Ascending aorta (tissue), 2 donors: ENCODE measurements around the gene FLYWCH2. TPM values are rescaled to one million over a fixed set of nuclear protein-coding genes. Genes with fewer than 3 reads are reported as not detected.
"Not testable (repeated sequence)": the region's sequence is repeated elsewhere in the genome, so short reads cannot be mapped to it uniquely, and the experiment has no call there.

Experiments used
- DNase-seq, 2 donors: peaks; one replicate each; pipeline ENCODE4 v3.0.0-alpha.2; 2019; ENCODE audit warnings: low spot score in 2 of 2
- H3K27ac ChIP-seq, 2 donors: fragments of 200-600 bp; sonication (generic); one replicate each; pipeline ENCODE4 v1.5.1; 2016 to 2017; ENCODE audit warnings: mild to moderate bottlenecking in 1 of 2
- H3K27me3 ChIP-seq: fragments of 200-600 bp; sonication (generic); one replicate; pipeline ENCODE4 v1.5.1; 2017
- H3K36me3 ChIP-seq, 2 donors: fragments of 200-600 bp; sonication (generic); one replicate each; pipeline ENCODE4 v1.5.1; 2016
- H3K4me1 ChIP-seq, 2 donors: fragments of 200-600 bp; sonication (generic); one replicate each; pipeline ENCODE4 v1.5.1; 2016 to 2017; ENCODE audit warnings: mild to moderate bottlenecking in 1 of 2
- H3K4me3 ChIP-seq, 2 donors: fragments of 200-600 bp; sonication (generic); one replicate each; pipeline ENCODE4 v1.5.1; 2016 to 2017; ENCODE audit warnings: mild to moderate bottlenecking in 1 of 2
- H3K9me3 ChIP-seq, 2 donors: fragments of 200-600 bp; sonication (generic); one replicate each; pipeline ENCODE4 v1.5.1; 2016
- intact Hi-C: fragments of 100-400 bp; cut with DNase I; formaldehyde crosslinking; loops from one replicate; pipeline ENCODE4 v1.15.1; 2023
- total RNA-seq: library from RNA; depleted of rRNA; stranded (reverse); fragments of >200 nt; gene quantifications from one replicate; pipeline ENCODE4 v1.1.0, GENCODE V29; 2016
- TF ChIP-seq, protein P1 (sequence below), 3 experiments: fragments of 200-600 bp in 2 of 3; fragments of 450-650 bp in 1 of 3; sonication (generic) in 2 of 3; IDR thresholded peaks; one replicate each; pipeline ENCODE4 v1.5.1; 2016 to 2019; ENCODE audit warnings: antibody characterized with exemption in 3 of 3, mild to moderate bottlenecking in 1 of 3, moderate library complexity in 1 of 3

Gene FLYWCH2
- total RNA-seq, 1 donor from 2014 or later = 109 TPM

DNA sequence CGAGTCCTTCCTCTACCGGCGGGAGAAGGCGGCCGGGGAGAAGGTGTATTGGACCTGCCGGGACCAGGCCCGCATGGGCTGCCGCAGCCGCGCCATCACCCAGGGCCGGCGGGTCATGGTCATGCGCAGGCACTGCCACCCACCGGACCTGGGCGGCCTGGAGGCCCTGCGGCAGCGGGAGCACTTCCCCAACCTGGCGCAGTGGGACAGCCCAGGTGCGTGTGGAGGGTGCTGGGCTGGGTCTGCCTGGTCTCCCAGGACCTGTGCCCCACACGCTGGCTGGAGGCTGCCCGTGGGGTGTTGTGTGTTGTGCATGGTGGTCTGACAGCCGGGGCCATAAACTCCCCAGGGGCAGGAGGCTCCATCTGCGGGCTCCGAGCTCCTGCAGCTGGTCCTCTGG, 54.2 kb downstream of the FLYWCH2 start:
- Histone ChIP-seq H3K27me3 (no peaks in the 10 kb centered on the region), H3K4me3 (no peak overlapping the region), H3K36me3 (peaks cover 80 to 89% of the 10 kb centered on the region in 2 donors), H3K9me3 (no peaks in the 10 kb centered on the region), H3K4me1 (no peaks in the 10 kb centered on the region), H3K27ac (no peak overlapping the region)
- TF ChIP-seq, protein P1, sequence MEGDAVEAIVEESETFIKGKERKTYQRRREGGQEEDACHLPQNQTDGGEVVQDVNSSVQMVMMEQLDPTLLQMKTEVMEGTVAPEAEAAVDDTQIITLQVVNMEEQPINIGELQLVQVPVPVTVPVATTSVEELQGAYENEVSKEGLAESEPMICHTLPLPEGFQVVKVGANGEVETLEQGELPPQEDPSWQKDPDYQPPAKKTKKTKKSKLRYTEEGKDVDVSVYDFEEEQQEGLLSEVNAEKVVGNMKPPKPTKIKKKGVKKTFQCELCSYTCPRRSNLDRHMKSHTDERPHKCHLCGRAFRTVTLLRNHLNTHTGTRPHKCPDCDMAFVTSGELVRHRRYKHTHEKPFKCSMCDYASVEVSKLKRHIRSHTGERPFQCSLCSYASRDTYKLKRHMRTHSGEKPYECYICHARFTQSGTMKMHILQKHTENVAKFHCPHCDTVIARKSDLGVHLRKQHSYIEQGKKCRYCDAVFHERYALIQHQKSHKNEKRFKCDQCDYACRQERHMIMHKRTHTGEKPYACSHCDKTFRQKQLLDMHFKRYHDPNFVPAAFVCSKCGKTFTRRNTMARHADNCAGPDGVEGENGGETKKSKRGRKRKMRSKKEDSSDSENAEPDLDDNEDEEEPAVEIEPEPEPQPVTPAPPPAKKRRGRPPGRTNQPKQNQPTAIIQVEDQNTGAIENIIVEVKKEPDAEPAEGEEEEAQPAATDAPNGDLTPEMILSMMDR (IDR thresholded peaks at IDR 0.05) = no peak
- intact Hi-C loops = no loop called here
- DNase-seq = no peak

DNA sequence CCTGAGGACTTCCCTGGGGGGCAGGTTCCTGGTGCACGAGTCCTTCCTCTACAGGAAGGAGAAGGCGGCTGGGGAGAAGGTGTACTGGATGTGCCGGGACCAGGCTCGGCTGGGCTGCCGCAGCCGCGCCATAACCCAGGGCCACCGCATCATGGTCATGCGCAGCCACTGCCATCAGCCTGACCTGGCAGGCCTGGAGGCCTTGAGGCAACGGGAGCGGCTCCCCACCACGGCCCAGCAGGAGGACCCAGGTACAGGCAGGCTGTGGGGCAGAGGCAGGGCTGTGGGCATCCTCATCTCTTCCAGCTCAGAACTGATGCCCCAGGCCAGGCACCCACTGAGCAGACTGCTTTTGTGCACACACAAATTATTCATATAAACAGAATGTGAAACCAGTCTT, 55.2 kb downstream of the FLYWCH2 start:
- intact Hi-C loops = no loop called here
- peaks cover 75 to 88% of the 10 kb centered on the region in 2 donors for H3K36me3 ChIP-seq
- DNase-seq = no peak

DNA sequence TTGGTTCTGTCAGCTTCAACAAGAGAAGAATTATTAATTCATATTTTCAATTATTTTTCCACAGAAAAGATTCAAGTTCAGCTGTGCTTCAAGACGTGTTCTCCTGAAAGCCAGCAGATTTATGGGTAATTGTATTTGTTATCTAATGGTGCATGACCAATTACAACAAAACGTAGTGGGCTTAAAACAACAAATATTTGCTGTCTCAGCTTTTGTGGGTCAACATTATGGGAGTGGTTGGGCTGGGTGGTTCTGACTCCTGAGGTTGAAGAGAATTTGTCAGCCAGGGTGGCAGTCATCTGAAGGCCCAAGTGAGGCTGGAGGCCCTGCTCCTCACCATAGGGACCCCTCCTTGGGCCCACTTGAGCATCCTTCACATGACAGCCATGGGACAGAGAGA, 57.0 kb downstream of the FLYWCH2 start:
- no peaks in the 10 kb centered on the region for H3K4me1 ChIP-seq
- H3K27ac ChIP-seq = no peak overlapping the region
- H3K4me3 ChIP-seq = no peak overlapping the region
- H3K27me3 ChIP-seq = no peaks in the 10 kb centered on the region
- H3K9me3 ChIP-seq = no peaks in the 10 kb centered on the region
- TF ChIP-seq, protein P1 (IDR thresholded peaks at IDR 0.05) = no peak
- intact Hi-C loops = no loop called here
- peaks cover 64 to 81% of the 10 kb centered on the region in 2 donors for H3K36me3 ChIP-seq
- DNase-seq = no peak

More for the DNA sequence above, 55.2 kb downstream of the FLYWCH2 start:
- no peak overlapping the region for H3K4me3 ChIP-seq
- TF ChIP-seq, protein P1 (IDR thresholded peaks at IDR 0.05) = no peak
- no peaks in the 10 kb centered on the region for H3K9me3 ChIP-seq
- H3K27ac ChIP-seq = no peak overlapping the region
- H3K27me3 ChIP-seq = no peaks in the 10 kb centered on the region
- no peaks in the 10 kb centered on the region for H3K4me1 ChIP-seq

DNA sequence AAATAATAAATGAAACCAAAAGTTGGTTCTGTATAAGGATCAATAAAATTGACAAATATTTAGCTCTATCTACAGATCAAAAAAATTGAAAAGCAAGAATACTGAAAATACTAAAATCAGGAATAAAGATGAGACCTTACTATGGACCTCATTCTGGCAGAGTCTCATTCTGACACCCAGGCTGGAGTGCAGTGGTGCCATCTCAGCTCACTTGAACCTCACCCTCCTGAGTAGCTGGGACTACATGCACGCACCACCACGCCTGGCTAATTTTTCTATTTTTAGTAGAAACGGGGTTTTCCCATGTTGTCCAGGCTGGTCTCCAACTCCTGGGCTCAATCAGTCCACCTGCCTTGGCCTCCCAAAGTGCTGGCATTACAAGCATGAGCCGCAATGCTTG, 59.0 kb downstream of the FLYWCH2 start:
- Histone ChIP-seq H3K4me1 (no peaks in the 10 kb centered on the region), H3K36me3 (peaks cover 48 to 60% of the 10 kb centered on the region in 2 donors), H3K9me3 (no peaks in the 10 kb centered on the region), H3K27ac (no peak overlapping the region), H3K4me3 (no peak overlapping the region), H3K27me3 (no peaks in the 10 kb centered on the region)
- TF ChIP-seq, protein P1 (IDR thresholded peaks at IDR 0.05) = no peak
- no peak for DNase-seq
- intact Hi-C loops = no loop called here

DNA sequence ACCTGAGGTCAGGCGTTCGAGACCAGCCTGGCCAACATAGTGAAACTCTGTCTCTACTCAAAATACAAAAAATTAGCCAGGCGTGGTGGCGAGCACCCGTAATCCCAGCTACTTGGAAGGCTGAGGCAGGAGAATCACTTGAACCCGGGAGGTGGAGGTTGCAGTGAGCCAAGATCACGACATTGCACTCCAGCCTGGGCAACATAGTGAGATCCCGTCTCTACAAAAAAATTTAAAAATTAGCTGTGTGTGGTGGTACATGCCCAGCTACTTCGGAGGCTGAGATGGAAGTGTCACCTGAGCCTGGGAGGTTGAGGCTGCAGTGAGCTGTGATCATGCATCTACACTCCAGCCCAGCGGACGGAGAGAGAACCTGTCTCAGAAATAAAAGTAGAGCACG, 60.7 kb downstream of the FLYWCH2 start:
- intact Hi-C loops, H3K27me3 ChIP-seq, H3K4me1 ChIP-seq, H3K4me3 ChIP-seq, H3K9me3 ChIP-seq, DNase-seq, H3K27ac ChIP-seq: not testable (repeated sequence)
- peaks cover 35 to 47% of the 10 kb centered on the region in 2 donors for H3K36me3 ChIP-seq

DNA sequence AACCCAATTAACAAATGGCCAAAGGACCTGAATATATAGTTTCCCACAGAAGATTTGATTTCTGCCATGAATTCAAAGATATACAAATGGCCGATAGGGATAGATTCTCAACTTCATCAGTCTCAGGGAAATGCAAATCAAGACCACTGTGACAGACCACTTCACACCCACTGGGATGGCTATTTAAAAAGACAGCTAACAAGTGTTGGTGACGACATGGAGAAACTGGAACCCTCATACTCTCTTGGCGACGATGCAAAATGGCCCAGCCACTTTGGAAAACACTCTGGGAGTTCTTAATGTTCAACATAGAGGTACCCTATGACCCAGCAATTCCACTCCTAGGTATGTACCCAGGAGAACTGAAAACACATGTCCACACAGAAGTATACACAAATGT, 63.6 kb downstream of the FLYWCH2 start:
- Histone ChIP-seq H3K27ac (no peak overlapping the region), H3K36me3 (peaks cover 23 to 30% of the 10 kb centered on the region in 2 donors), H3K27me3 (no peaks in the 10 kb centered on the region), H3K4me3 (no peak overlapping the region), H3K4me1 (no peaks in the 10 kb centered on the region), H3K9me3 (no peaks in the 10 kb centered on the region)
- intact Hi-C loops = no loop called here
- TF ChIP-seq, protein P1 (IDR thresholded peaks at IDR 0.05) = no peak
- no peak for DNase-seq

Other genes with a start within 250 kb of the FLYWCH2 start
- gene KCTD5, start 200.7 kb upstream of the FLYWCH2 start, total RNA-seq = 10.5 TPM
- not detected for gene PRSS27, start 163.0 kb upstream of the FLYWCH2 start, total RNA-seq
- 359 TPM for gene SRRM2, start 130.6 kb upstream of the FLYWCH2 start, total RNA-seq
- gene ELOB, start 105.9 kb upstream of the FLYWCH2 start, total RNA-seq = 1,184 TPM
- gene PRSS33, start 95.7 kb upstream of the FLYWCH2 start, total RNA-seq = 15.4 TPM
- gene PRSS41, start 84.7 kb upstream of the FLYWCH2 start, total RNA-seq = not detected
- not detected for gene PRSS21, start 66.0 kb upstream of the FLYWCH2 start, total RNA-seq
- not detected for gene ZG16B, start 52.9 kb upstream of the FLYWCH2 start, total RNA-seq
- not detected for gene PRSS22, start 25.0 kb upstream of the FLYWCH2 start, total RNA-seq
- 74.3 TPM for gene FLYWCH1, start 28.7 kb downstream of the FLYWCH2 start, total RNA-seq
- not detected for gene KREMEN2, start 81.1 kb downstream of the FLYWCH2 start, total RNA-seq
- 9.2 TPM for gene PAQR4, start 86.1 kb downstream of the FLYWCH2 start, total RNA-seq
- not detected for gene PKMYT1, start 97.2 kb downstream of the FLYWCH2 start, total RNA-seq
- not detected for gene CLDN9, start 129.7 kb downstream of the FLYWCH2 start, total RNA-seq
- not detected for gene CLDN6, start 135.0 kb downstream of the FLYWCH2 start, total RNA-seq
- 914 TPM for gene TNFRSF12A, start 137.2 kb downstream of the FLYWCH2 start, total RNA-seq
- 50.8 TPM for gene HCFC1R1, start 140.7 kb downstream of the FLYWCH2 start, total RNA-seq
- gene THOC6, start 140.8 kb downstream of the FLYWCH2 start, total RNA-seq = 32.6 TPM
- not detected for gene BICDL2, start 153.7 kb downstream of the FLYWCH2 start, total RNA-seq
- gene MMP25, start 163.3 kb downstream of the FLYWCH2 start, total RNA-seq = 0.21 TPM
- gene IL32, start 182.4 kb downstream of the FLYWCH2 start, total RNA-seq = 139 TPM
- not detected for gene ZSCAN10, start 216.1 kb downstream of the FLYWCH2 start, total RNA-seq
- 49.8 TPM for gene ZNF205, start 229.4 kb downstream of the FLYWCH2 start, total RNA-seq